ENCODE results near the gene ATP6V0C.
A peak's percentile ranks its signal among the peaks of the same experiment; 100 is the strongest.

The ATP6V0C gene

GRCh38 chr16:2507052-2507659 is 6.6 kb upstream of the ATP6V0C start:
- Histone ChIP-seq H3K36me3 (replicated peaks; ENCODE audit: insufficient read depth, low read length) (no peaks in the 10 kb centered on the region), H3K4me1 (ENCODE audit: low read length) (peaks cover 19% of the 10 kb centered on the region), H3K4me3 (ENCODE audit: low read length) (no peak overlapping the region), H4K20me1 (ENCODE audit: insufficient read depth, low read length) (no peaks in the 10 kb centered on the region), H3K9ac (ENCODE audit: low read length) (peak overlapping the region; percentile 37; the same call in 1 of the 2 replicates), H3K27ac (ENCODE audit: low read length) (peak overlapping the region; percentile 46; the same call in 1 of the 2 replicates), H2AFZ (ENCODE audit: low read length) (peak overlapping the region; percentile 59), H3K79me2 (ENCODE audit: low read length) (no peaks in the 10 kb centered on the region), H3K9me3 (replicated peaks; ENCODE audit: insufficient read depth, low read length) (no peaks in the 10 kb centered on the region), H3K9me2 (replicated peaks; ENCODE audit: insufficient read depth, low read length) (no peaks in the 10 kb centered on the region), H3F3A (ENCODE audit: insufficient read depth, low read length) (peaks cover 9% of the 10 kb centered on the region; the same call in 1 of the 2 replicates), H3K4me2 (ENCODE audit: low read depth, low read length) (peak overlapping the region; percentile 38; the same call in 1 of the 2 replicates), H3K27me3 (replicated peaks; ENCODE audit: insufficient read depth, low read length) (no peaks in the 10 kb centered on the region)
- TF ChIP-seq CTCF (IDR thresholded peaks at IDR 0.05; ENCODE audit: low read length), result peak; percentile 36
- TF ChIP-seq EZH2phosphoT487 (IDR thresholded peaks at IDR 0.05; ENCODE audit: low read length), result no peak
- TF ChIP-seq EZH2 (optimal IDR thresholded peaks at IDR 0.05; ENCODE audit: low read depth, low read length), result no peak
- peak; percentile 65 for DNase-seq

GRCh38 chr16:2507665-2508064 is 6.1 kb upstream of the ATP6V0C start:
- no peaks in the 10 kb centered on the region for H3K79me2 ChIP-seq (ENCODE audit: low read length)
- H3F3A ChIP-seq (ENCODE audit: insufficient read depth, low read length), result peaks cover 9% of the 10 kb centered on the region; the same call in 1 of the 2 replicates
- peak overlapping the region; percentile 59 for H2AFZ ChIP-seq (ENCODE audit: low read length)
- no peaks in the 10 kb centered on the region for H3K9me2 ChIP-seq (replicated peaks; ENCODE audit: insufficient read depth, low read length)
- no peak overlapping the region for H3K4me3 ChIP-seq (ENCODE audit: low read length)
- H3K9me3 ChIP-seq (replicated peaks; ENCODE audit: insufficient read depth, low read length), result no peaks in the 10 kb centered on the region
- H3K36me3 ChIP-seq (replicated peaks; ENCODE audit: insufficient read depth, low read length), result no peaks in the 10 kb centered on the region
- peaks cover 22% of the 10 kb centered on the region for H3K4me1 ChIP-seq (ENCODE audit: low read length)
- no peak for TF ChIP-seq CTCF (IDR thresholded peaks at IDR 0.05; ENCODE audit: low read length)
- no peak for TF ChIP-seq EZH2phosphoT487 (IDR thresholded peaks at IDR 0.05; ENCODE audit: low read length)
- no peak for TF ChIP-seq EZH2 (optimal IDR thresholded peaks at IDR 0.05; ENCODE audit: low read depth, low read length)
- no peaks in the 10 kb centered on the region for H3K27me3 ChIP-seq (replicated peaks; ENCODE audit: insufficient read depth, low read length)
- peak overlapping the region; percentile 46; the same call in 1 of the 2 replicates for H3K27ac ChIP-seq (ENCODE audit: low read length)
- no peak for DNase-seq
- peak overlapping the region; percentile 38; the same call in 1 of the 2 replicates for H3K4me2 ChIP-seq (ENCODE audit: low read depth, low read length)
- H3K9ac ChIP-seq (ENCODE audit: low read length), result no peak overlapping the region; the same call in 1 of the 2 replicates
- H4K20me1 ChIP-seq (ENCODE audit: insufficient read depth, low read length), result no peaks in the 10 kb centered on the region

GRCh38 chr16:2508722-2509400 is 4.9 kb upstream of the ATP6V0C start:
- Histone ChIP-seq H3K36me3 (replicated peaks; ENCODE audit: insufficient read depth, low read length) (no peaks in the 10 kb centered on the region), H3K4me2 (ENCODE audit: low read depth, low read length) (no peak overlapping the region), H3K4me3 (ENCODE audit: low read length) (no peak overlapping the region), H3K9me2 (replicated peaks; ENCODE audit: insufficient read depth, low read length) (no peaks in the 10 kb centered on the region), H3K27ac (ENCODE audit: low read length) (no peak overlapping the region), H3K4me1 (ENCODE audit: low read length) (peaks cover 28% of the 10 kb centered on the region), H3F3A (ENCODE audit: insufficient read depth, low read length) (peaks cover 15% of the 10 kb centered on the region; the same call in 1 of the 2 replicates), H2AFZ (ENCODE audit: low read length) (no peak overlapping the region), H3K79me2 (ENCODE audit: low read length) (peaks cover 1% of the 10 kb centered on the region), H3K9ac (ENCODE audit: low read length) (no peak overlapping the region), H4K20me1 (ENCODE audit: insufficient read depth, low read length) (no peaks in the 10 kb centered on the region), H3K27me3 (replicated peaks; ENCODE audit: insufficient read depth, low read length) (no peaks in the 10 kb centered on the region), H3K9me3 (replicated peaks; ENCODE audit: insufficient read depth, low read length) (no peaks in the 10 kb centered on the region)
- no peak for DNase-seq
- no peak for TF ChIP-seq CTCF (IDR thresholded peaks at IDR 0.05; ENCODE audit: low read length)
- no peak for TF ChIP-seq EZH2 (optimal IDR thresholded peaks at IDR 0.05; ENCODE audit: low read depth, low read length)
- TF ChIP-seq EZH2phosphoT487 (IDR thresholded peaks at IDR 0.05; ENCODE audit: low read length), result no peak

Measured in MM.1S (cell line).